ENCODE measurements around the gene UNC5B. TPM values are rescaled to one million over a fixed set of nuclear protein-coding genes. Genes with fewer than 3 reads are reported as not detected.

The UNC5B gene
- total RNA-seq, 1 donor from 2014 or later = 231 TPM

DNA sequence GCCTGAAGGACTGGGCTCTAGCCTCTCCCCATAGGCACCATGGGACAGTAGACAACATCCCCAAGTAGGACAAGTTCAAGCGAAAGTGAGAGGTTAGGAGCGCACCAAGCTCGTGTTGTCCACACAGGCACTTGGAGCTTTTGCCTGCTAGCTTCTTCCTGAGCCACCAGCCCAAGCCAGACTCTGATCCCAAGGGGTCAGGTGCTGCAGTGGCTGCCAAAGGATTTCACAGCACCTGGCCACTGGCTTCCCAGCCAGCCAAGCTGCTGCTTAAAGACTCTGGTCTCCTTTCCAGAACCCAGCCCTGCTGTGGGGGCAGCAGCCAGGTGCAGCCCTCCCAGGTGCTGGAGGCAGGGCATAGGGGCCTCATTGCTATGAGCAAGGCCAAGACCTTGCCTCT is 33.0 kb upstream of the UNC5B start:
- peaks cover 3% of the 10 kb centered on the region for H3K36me3 Mint-ChIP-seq (ENCODE audit: low read depth, unreplicated experiment)
- TF ChIP-seq, protein P1, sequence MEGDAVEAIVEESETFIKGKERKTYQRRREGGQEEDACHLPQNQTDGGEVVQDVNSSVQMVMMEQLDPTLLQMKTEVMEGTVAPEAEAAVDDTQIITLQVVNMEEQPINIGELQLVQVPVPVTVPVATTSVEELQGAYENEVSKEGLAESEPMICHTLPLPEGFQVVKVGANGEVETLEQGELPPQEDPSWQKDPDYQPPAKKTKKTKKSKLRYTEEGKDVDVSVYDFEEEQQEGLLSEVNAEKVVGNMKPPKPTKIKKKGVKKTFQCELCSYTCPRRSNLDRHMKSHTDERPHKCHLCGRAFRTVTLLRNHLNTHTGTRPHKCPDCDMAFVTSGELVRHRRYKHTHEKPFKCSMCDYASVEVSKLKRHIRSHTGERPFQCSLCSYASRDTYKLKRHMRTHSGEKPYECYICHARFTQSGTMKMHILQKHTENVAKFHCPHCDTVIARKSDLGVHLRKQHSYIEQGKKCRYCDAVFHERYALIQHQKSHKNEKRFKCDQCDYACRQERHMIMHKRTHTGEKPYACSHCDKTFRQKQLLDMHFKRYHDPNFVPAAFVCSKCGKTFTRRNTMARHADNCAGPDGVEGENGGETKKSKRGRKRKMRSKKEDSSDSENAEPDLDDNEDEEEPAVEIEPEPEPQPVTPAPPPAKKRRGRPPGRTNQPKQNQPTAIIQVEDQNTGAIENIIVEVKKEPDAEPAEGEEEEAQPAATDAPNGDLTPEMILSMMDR (IDR thresholded peaks at IDR 0.05; ENCODE audit: unreplicated experiment) = no peak
- H3K9me3 Mint-ChIP-seq (ENCODE audit: unreplicated experiment) = no peaks in the 10 kb centered on the region
- H3K4me3 Mint-ChIP-seq (ENCODE audit: unreplicated experiment) = no peak overlapping the region
- no peaks in the 10 kb centered on the region for H3K4me1 Mint-ChIP-seq (ENCODE audit: unreplicated experiment)
- H3K27ac Mint-ChIP-seq (ENCODE audit: unreplicated experiment) = no peak overlapping the region
- H3K27me3 Mint-ChIP-seq (ENCODE audit: unreplicated experiment) = peaks cover 4% of the 10 kb centered on the region
- DNase-seq (ENCODE audit: low spot score) = no peak

DNA sequence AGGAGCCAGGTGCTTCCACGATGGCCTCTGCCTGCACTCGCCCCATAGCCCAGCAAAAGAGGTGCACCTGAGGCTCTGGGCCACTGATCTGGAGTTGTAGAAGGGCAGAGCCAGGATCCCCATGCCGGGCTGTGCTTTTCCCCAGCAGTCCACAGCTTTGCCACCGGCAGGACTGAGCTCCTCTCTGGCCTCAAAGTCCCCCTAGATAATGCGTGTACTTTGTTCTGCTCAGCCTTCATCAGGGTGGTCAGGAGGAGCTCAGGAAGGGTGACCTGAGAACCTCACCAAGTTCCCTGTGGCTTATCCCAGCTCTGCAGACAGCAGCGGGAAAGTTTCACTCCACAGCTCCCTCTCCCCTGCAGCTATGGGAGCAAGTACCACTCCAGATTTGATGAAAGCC is 27.9 kb upstream of the UNC5B start:
- TF ChIP-seq, protein P1 (IDR thresholded peaks at IDR 0.05; ENCODE audit: unreplicated experiment) = no peak
- Mint-ChIP-seq H3K9me3 (ENCODE audit: unreplicated experiment) (no peaks in the 10 kb centered on the region), H3K4me3 (ENCODE audit: unreplicated experiment) (no peak overlapping the region), H3K27ac (ENCODE audit: unreplicated experiment) (no peak overlapping the region), H3K27me3 (ENCODE audit: unreplicated experiment) (peaks cover 1% of the 10 kb centered on the region), H3K36me3 (ENCODE audit: low read depth, unreplicated experiment) (peaks cover 3% of the 10 kb centered on the region), H3K4me1 (ENCODE audit: unreplicated experiment) (no peaks in the 10 kb centered on the region)
- DNase-seq (ENCODE audit: low spot score) = no peak

DNA sequence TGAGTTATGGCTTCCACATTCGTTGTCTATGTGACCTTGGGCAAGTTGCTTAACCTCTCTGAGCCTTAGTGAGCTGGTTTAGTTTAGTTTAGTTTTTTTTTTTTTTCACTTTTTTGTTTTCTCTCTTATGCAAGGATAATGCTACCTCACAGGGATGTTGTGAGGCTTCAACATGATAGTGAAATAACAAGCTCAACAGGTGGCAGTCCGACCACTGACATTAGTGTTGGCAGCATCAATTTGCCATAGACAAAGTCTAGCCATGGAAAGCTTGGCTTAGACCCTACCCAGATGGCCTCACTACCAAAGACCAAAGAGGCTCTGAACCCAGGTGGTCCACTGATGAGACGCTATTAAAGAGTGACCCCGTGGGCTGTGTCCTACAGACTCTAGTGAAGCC is 27.2 kb upstream of the UNC5B start:
- no peak for DNase-seq (ENCODE audit: low spot score)
- H3K27me3 Mint-ChIP-seq (ENCODE audit: unreplicated experiment) = peaks cover 1% of the 10 kb centered on the region
- H3K4me1 Mint-ChIP-seq (ENCODE audit: unreplicated experiment) = no peaks in the 10 kb centered on the region
- H3K36me3 Mint-ChIP-seq (ENCODE audit: low read depth, unreplicated experiment) = peaks cover 3% of the 10 kb centered on the region
- no peak overlapping the region for H3K4me3 Mint-ChIP-seq (ENCODE audit: unreplicated experiment)
- H3K27ac Mint-ChIP-seq (ENCODE audit: unreplicated experiment) = no peak overlapping the region
- TF ChIP-seq, protein P1 (IDR thresholded peaks at IDR 0.05; ENCODE audit: unreplicated experiment) = no peak
- H3K9me3 Mint-ChIP-seq (ENCODE audit: unreplicated experiment) = no peaks in the 10 kb centered on the region

DNA sequence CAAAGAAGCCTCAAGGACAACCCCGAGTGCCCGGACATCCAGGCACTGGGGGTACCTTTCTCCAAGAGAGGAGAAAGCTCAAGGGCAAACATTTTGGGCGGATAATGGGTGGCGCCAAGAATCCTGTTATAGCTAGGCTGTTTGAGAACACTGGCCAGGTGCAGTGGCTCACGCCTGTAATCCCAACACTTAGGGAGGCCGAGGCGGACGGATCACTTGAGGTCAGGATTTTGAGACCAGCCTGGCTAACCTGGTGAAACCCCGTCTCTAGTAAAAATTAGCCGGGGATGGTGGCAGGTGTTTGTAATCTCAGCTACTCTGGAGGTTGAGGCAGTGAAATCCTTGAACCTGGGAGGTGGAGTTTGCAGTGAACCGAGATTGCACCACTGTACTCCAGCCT is 25.2 kb upstream of the UNC5B start:
- TF ChIP-seq, protein P1 (IDR thresholded peaks at IDR 0.05; ENCODE audit: unreplicated experiment) = no peak
- Mint-ChIP-seq H3K9me3 (ENCODE audit: unreplicated experiment) (no peaks in the 10 kb centered on the region), H3K4me1 (ENCODE audit: unreplicated experiment) (no peaks in the 10 kb centered on the region), H3K4me3 (ENCODE audit: unreplicated experiment) (no peak overlapping the region), H3K27ac (ENCODE audit: unreplicated experiment) (no peak overlapping the region), H3K36me3 (ENCODE audit: low read depth, unreplicated experiment) (peaks cover 3% of the 10 kb centered on the region), H3K27me3 (ENCODE audit: unreplicated experiment) (peaks cover 7% of the 10 kb centered on the region)
- no peak for DNase-seq (ENCODE audit: low spot score)

DNA sequence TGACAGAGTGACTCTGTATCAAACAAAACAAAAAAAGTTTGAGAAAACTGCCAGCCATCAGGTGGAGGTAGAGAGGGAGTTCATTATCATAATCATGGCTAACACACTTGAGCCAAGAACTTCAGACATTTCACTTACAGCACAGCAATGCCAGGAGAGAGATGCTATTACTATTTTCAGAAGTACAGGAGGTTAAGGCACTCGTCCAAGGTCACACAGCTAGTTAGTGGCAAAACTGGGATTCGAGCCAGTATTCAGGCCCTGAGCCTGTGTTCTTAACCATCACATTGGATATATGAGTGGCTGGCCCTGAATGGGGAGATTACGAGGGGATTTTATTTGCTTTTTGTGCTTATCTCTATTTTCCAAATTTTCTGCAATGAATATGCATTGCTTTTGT is 24.8 kb upstream of the UNC5B start:
- H3K4me1 Mint-ChIP-seq (ENCODE audit: unreplicated experiment) = no peaks in the 10 kb centered on the region
- no peak overlapping the region for H3K4me3 Mint-ChIP-seq (ENCODE audit: unreplicated experiment)
- DNase-seq (ENCODE audit: low spot score) = no peak
- H3K36me3 Mint-ChIP-seq (ENCODE audit: low read depth, unreplicated experiment) = no peaks in the 10 kb centered on the region
- TF ChIP-seq, protein P1 (IDR thresholded peaks at IDR 0.05; ENCODE audit: unreplicated experiment) = no peak
- peaks cover 7% of the 10 kb centered on the region for H3K27me3 Mint-ChIP-seq (ENCODE audit: unreplicated experiment)
- H3K9me3 Mint-ChIP-seq (ENCODE audit: unreplicated experiment) = no peaks in the 10 kb centered on the region
- no peak overlapping the region for H3K27ac Mint-ChIP-seq (ENCODE audit: unreplicated experiment)
